ENCODE measurements around the gene ABCC8. TPM values are rescaled to one million over a fixed set of nuclear protein-coding genes. Genes with fewer than 3 reads are reported as not detected.

ABCC8 gene
- total and polyA plus RNA-seq, 2 experiments from 2014 or later, result not detected

DNA sequence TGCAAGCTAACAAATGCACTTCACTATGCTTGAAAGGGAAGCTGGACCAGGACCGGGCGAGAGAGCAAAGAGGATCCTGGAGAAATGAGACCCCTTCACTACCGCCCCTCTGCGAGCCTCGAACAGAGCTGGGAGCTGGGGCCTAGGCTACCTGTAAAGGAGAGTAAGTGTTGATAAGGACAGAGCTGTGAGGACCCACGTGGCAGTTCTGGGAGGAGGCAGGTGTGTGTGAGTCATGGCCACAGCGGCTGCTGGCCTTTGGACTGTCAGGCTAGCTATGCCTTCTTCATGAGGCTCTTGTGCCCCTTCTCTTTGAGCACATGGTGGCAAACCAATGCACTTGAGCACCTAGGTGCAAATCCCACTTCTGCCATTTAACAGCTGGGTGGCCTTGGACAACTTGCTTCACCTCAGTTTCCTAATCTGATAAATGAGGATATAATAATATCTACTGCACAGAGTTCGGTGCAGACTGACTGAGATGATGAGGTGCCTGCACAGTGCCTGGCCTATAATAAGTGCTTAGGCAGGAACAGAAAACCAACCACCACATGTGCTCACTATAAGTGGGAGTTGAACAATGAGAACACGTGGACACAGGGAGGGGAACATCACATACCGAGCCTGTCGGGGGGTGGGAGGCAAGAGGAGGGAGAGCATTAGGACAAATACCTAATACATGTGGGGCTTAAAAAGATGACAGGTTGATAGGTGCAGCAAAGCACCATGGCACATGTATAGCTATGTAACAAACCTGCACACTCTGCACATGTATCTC is 52.9 kb downstream of the ABCC8 start:
- WGBS, 2 experiments (ENCODE audit: low coverage in 1 of 2, low lambda C conversion rate in 2 of 2, missing lambda C conversion rate in 2 of 2), result 53 to 57% methylated on average over 11 of the region's 11 CpGs
- H3F3A ChIP-seq (ENCODE audit: insufficient read depth), result no peaks in the 10 kb centered on the region
- H3K4me2 ChIP-seq (ENCODE audit: unreplicated experiment), result no peak overlapping the region
- no peaks in the 10 kb centered on the region for H3K9me3 ChIP-seq (ENCODE audit: low read depth)
- H4K20me1 ChIP-seq (ENCODE audit: insufficient read depth), result no peaks in the 10 kb centered on the region
- no peak overlapping the region for H3K27ac ChIP-seq
- H2AFZ ChIP-seq, result no peak overlapping the region
- in situ Hi-C loops (cut with MboI), result no loop called here
- no peaks in the 10 kb centered on the region for H3K4me1 ChIP-seq (ENCODE audit: insufficient read depth)
- no peaks in the 10 kb centered on the region for H3K79me2 ChIP-seq (ENCODE audit: insufficient read depth)
- DNase-seq, result no peak
- H3K9ac ChIP-seq, result no peak overlapping the region
- peaks cover 14% of the 10 kb centered on the region for H3K27me3 ChIP-seq (replicated peaks; ENCODE audit: insufficient read depth)
- H3K9me2 ChIP-seq (ENCODE audit: insufficient read depth), result no peaks in the 10 kb centered on the region
- no peaks in the 10 kb centered on the region for H3K36me3 ChIP-seq (ENCODE audit: low read depth)
- H3K4me3 ChIP-seq, result no peak overlapping the region
- no peak for TF ChIP-seq EZH2phosphoT487 (IDR thresholded peaks at IDR 0.05; ENCODE audit: insufficient read depth, low read depth)
- TF ChIP-seq EZH2 (IDR thresholded peaks at IDR 0.05; ENCODE audit: insufficient read depth, poor library complexity, severe bottlenecking), result no peak

DNA sequence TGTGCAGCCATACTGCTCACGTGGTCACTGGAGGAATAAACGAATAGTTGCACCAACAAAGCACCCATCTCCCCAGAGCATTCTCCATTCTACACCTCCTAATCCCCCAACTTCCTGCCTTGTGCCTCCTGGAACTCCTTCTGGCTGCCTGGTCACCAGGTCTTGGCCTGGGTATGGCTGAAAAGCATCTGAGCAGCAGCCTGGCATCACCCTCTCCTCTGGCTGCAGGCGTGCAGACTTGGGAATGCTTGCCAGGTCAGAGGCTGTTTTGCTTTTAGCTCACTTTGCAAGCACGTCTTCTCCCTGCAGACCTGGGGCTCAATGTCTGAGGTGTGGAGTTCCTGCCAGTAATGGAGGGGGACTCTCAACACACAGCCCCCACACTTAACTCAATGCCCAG is 54.9 kb downstream of the ABCC8 start:
- no peak for DNase-seq

DNA sequence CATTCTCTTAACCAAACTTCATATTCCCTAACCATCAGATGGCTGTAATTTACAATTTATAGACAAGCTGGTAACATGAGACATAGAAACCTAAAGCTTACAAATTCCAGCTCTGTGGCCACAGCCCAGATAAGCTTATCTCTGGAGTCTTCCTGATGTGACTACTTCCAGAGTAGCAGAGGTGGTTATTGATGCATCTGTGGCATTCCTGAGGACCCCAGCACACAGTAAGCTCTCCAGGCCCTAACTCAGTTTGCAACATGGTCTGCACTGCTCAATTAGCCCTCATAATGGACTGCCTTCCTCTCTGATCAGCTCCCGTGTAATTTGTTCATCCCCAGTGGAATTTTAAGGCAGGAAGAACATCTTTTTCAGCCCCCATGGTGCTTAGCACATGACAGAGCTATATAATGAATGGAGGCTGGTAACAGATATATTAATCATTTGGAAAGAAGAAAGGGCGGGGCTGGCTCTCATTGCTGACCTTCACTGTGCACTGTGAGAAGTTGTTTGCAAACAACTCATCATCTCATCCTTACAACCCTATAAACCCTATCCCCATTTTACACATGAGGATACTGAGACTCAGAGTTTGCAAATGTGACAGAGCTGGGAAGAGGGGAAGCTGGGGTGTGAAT is 58.1 kb downstream of the ABCC8 start:
- H3K27me3 ChIP-seq (replicated peaks; ENCODE audit: insufficient read depth), result peaks cover 19% of the 10 kb centered on the region
- in situ Hi-C loops (cut with MboI), result no loop called here
- H3K9me3 ChIP-seq (ENCODE audit: low read depth), result no peaks in the 10 kb centered on the region
- no peaks in the 10 kb centered on the region for H3K4me1 ChIP-seq (ENCODE audit: insufficient read depth)
- no peak overlapping the region for H2AFZ ChIP-seq
- no peaks in the 10 kb centered on the region for H3K79me2 ChIP-seq (ENCODE audit: insufficient read depth)
- no peak overlapping the region for H3K9ac ChIP-seq
- no peak overlapping the region for H3K4me3 ChIP-seq
- H3K4me2 ChIP-seq (ENCODE audit: unreplicated experiment), result no peak overlapping the region
- no peaks in the 10 kb centered on the region for H4K20me1 ChIP-seq (ENCODE audit: insufficient read depth)
- DNase-seq, result no peak
- no peaks in the 10 kb centered on the region for H3K9me2 ChIP-seq (ENCODE audit: insufficient read depth)
- no peaks in the 10 kb centered on the region for H3K36me3 ChIP-seq (ENCODE audit: low read depth)
- no peak overlapping the region for H3K27ac ChIP-seq
- H3F3A ChIP-seq (ENCODE audit: insufficient read depth), result no peaks in the 10 kb centered on the region
- TF ChIP-seq EZH2phosphoT487 (IDR thresholded peaks at IDR 0.05; ENCODE audit: insufficient read depth, low read depth) (no peak), EZH2 (IDR thresholded peaks at IDR 0.05; ENCODE audit: insufficient read depth, poor library complexity, severe bottlenecking) (no peak)
- WGBS, 2 experiments (ENCODE audit: low coverage in 1 of 2, low lambda C conversion rate in 2 of 2, missing lambda C conversion rate in 2 of 2), result 19 to 22% methylated on average over 2 of the region's 2 CpGs

More for the DNA sequence above, 54.9 kb downstream of the ABCC8 start:
- Histone ChIP-seq H3F3A (ENCODE audit: insufficient read depth) (no peaks in the 10 kb centered on the region), H3K4me2 (ENCODE audit: unreplicated experiment) (no peak overlapping the region), H2AFZ (no peak overlapping the region), H4K20me1 (ENCODE audit: insufficient read depth) (no peaks in the 10 kb centered on the region), H3K79me2 (ENCODE audit: insufficient read depth) (no peaks in the 10 kb centered on the region), H3K36me3 (ENCODE audit: low read depth) (no peaks in the 10 kb centered on the region), H3K9me3 (ENCODE audit: low read depth) (no peaks in the 10 kb centered on the region), H3K27me3 (replicated peaks; ENCODE audit: insufficient read depth) (peaks cover 19% of the 10 kb centered on the region), H3K9me2 (ENCODE audit: insufficient read depth) (no peaks in the 10 kb centered on the region), H3K27ac (no peak overlapping the region), H3K9ac (no peak overlapping the region), H3K4me3 (no peak overlapping the region), H3K4me1 (ENCODE audit: insufficient read depth) (no peaks in the 10 kb centered on the region)
- in situ Hi-C loops (cut with MboI), result no loop called here
- WGBS, 2 experiments (ENCODE audit: low coverage in 1 of 2, low lambda C conversion rate in 2 of 2, missing lambda C conversion rate in 2 of 2), result 23% methylated on average over 4 of the region's 4 CpGs
- TF ChIP-seq EZH2phosphoT487 (IDR thresholded peaks at IDR 0.05; ENCODE audit: insufficient read depth, low read depth) (no peak), EZH2 (IDR thresholded peaks at IDR 0.05; ENCODE audit: insufficient read depth, poor library complexity, severe bottlenecking) (no peak)

DNA sequence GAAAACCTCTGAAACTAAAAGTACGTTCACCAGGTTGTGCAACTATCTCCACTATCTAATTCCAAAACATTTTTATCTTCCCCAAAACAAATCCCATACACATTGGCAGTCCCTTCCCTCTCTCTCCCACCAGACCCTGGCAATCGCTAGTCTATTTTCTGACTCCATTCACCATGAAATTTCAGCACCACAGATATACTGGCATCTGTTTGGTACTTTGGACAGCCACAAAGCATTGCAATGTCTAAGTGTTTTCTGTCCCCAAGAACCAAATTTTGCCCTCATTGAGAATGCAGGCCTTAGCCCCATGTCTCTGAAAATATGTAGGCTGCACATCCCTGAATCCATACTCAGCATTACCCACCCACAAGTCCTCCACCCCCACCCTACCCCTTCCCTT is 60.2 kb downstream of the ABCC8 start:
- no peaks in the 10 kb centered on the region for H3K79me2 ChIP-seq (ENCODE audit: insufficient read depth)
- H3K9me2 ChIP-seq (ENCODE audit: insufficient read depth), result no peaks in the 10 kb centered on the region
- H2AFZ ChIP-seq, result no peak overlapping the region
- H3K4me1 ChIP-seq (ENCODE audit: insufficient read depth), result no peaks in the 10 kb centered on the region
- no peak for TF ChIP-seq EZH2phosphoT487 (IDR thresholded peaks at IDR 0.05; ENCODE audit: insufficient read depth, low read depth)
- TF ChIP-seq EZH2 (IDR thresholded peaks at IDR 0.05; ENCODE audit: insufficient read depth, poor library complexity, severe bottlenecking), result no peak
- H4K20me1 ChIP-seq (ENCODE audit: insufficient read depth), result no peaks in the 10 kb centered on the region
- no peak overlapping the region for H3K9ac ChIP-seq
- no peaks in the 10 kb centered on the region for H3K9me3 ChIP-seq (ENCODE audit: low read depth)
- H3K36me3 ChIP-seq (ENCODE audit: low read depth), result no peaks in the 10 kb centered on the region
- H3K4me3 ChIP-seq, result no peak overlapping the region
- H3K27ac ChIP-seq, result no peak overlapping the region
- 20 to 22% methylated on average over 2 of the region's 2 CpGs for WGBS, 2 experiments (ENCODE audit: low coverage in 1 of 2, low lambda C conversion rate in 2 of 2, missing lambda C conversion rate in 2 of 2)
- H3F3A ChIP-seq (ENCODE audit: insufficient read depth), result no peaks in the 10 kb centered on the region
- H3K27me3 ChIP-seq (replicated peaks; ENCODE audit: insufficient read depth), result peaks cover 16% of the 10 kb centered on the region; the same call in 1 of the 2 replicates
- in situ Hi-C loops (cut with MboI), result no loop called here
- H3K4me2 ChIP-seq (ENCODE audit: unreplicated experiment), result no peak overlapping the region
- DNase-seq, result no peak

All from GM23248 (cell line).